Measurements from ENCODE around the gene FXR1.

- no peak for TF ChIP-seq POLR2A (IDR thresholded peaks at IDR 0.05)
- TF ChIP-seq, protein P1, sequence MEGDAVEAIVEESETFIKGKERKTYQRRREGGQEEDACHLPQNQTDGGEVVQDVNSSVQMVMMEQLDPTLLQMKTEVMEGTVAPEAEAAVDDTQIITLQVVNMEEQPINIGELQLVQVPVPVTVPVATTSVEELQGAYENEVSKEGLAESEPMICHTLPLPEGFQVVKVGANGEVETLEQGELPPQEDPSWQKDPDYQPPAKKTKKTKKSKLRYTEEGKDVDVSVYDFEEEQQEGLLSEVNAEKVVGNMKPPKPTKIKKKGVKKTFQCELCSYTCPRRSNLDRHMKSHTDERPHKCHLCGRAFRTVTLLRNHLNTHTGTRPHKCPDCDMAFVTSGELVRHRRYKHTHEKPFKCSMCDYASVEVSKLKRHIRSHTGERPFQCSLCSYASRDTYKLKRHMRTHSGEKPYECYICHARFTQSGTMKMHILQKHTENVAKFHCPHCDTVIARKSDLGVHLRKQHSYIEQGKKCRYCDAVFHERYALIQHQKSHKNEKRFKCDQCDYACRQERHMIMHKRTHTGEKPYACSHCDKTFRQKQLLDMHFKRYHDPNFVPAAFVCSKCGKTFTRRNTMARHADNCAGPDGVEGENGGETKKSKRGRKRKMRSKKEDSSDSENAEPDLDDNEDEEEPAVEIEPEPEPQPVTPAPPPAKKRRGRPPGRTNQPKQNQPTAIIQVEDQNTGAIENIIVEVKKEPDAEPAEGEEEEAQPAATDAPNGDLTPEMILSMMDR (IDR thresholded peaks at IDR 0.05) = no peak
Measured at GRCh38 chr3:181006541-181006940, 94.1 kb downstream of the FXR1 start.

Measured in lower leg skin (tissue), 3 donors.